Retinal pigment epithelial cell (primary cell): ENCODE measurements around the gene RAD23A.

ENCODE experiments used
- DNase-seq: peaks from one replicate; pipeline ENCODE4 v3.0.0-alpha.2; 2010; ENCODE audit warnings: low read depth
- H3K4me3 ChIP-seq: 2 replicates; pipeline ENCODE4 v1.5.1; 2011; ENCODE audit warnings: mild to moderate bottlenecking, low read length, control low read depth, moderate library complexity
- CTCF ChIP-seq: conservative IDR thresholded peaks from 2 replicates; pipeline ENCODE4 v1.5.1; 2011; ENCODE audit warnings: low read depth, low read length, control low read depth, inconsistent platforms

The RAD23A gene

GRCh38 chr19:12983542-12984142 lies 38.0 kb downstream of the RAD23A start:
- TF ChIP-seq CTCF: peak; percentile 76
- no peak for DNase-seq
- peak overlapping the region; percentile 35 for H3K4me3 ChIP-seq

DNA sequence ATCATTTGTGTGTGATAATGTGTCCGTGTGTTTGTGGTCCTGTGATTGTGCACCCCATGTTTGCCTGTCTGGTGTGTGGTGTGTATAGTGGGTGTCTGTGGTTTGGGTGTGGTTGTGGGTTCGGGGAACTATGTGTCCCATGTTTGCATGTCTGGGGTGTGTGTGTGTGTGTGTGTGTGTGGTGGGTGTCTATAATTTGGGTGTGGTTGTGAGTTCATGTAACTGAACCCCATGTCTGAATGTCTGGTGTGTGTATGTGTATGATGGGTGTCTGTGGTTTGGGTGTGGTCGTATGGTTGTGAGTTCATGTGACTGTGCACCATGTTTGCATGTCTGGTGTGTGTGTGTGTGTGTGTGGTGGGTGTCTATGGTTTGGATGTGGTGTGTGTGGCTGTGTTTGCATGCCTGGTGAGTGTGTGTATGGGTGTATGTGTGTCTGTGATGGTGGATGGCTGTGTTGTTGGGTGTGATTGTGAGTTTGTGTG lies 38.5 kb downstream of the RAD23A start:
- DNase-seq: no peak
- no peak for TF ChIP-seq CTCF
- no peak overlapping the region for H3K4me3 ChIP-seq

DNA sequence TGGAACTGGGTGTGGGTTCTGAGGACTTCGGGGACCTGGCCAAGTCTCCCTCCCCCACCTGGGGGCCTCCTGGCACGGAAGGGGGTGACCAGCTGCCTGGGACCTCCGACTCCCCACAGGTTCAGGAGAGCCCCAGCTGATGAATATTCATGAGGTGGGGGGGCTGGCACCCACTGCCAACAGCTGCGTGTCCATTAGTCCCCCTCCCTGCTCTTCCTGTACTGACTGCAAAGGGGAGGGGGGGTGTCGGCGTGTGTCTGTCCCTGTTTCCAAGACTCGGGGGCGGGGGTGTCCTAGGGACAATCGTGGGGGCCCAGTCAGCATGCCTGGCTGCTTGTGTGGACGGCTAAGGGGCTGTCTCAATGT lies 39.0 kb downstream of the RAD23A start:
- TF ChIP-seq CTCF: no peak
- H3K4me3 ChIP-seq: no peak overlapping the region
- DNase-seq: no peak

- no peak overlapping the region for H3K4me3 ChIP-seq
- TF ChIP-seq CTCF: no peak
- DNase-seq: no peak
Measured at GRCh38 chr19:12985049-12985776, 39.6 kb downstream of the RAD23A start.

- no peak for DNase-seq
- no peak for TF ChIP-seq CTCF
- no peak overlapping the region for H3K4me3 ChIP-seq
Measured at GRCh38 chr19:12986726-12987125, 41.1 kb downstream of the RAD23A start.

- TF ChIP-seq CTCF: no peak
- DNase-seq: no peak
- H3K4me3 ChIP-seq: no peak overlapping the region
Measured at GRCh38 chr19:12987190-12987589, 41.5 kb downstream of the RAD23A start.

- TF ChIP-seq CTCF: no peak
- DNase-seq: no peak
- H3K4me3 ChIP-seq: no peak overlapping the region
Measured at GRCh38 chr19:12987781-12988180, 42.1 kb downstream of the RAD23A start.
